PFSK-1 (cell line): ENCODE results near the gene NAP1L1.

ENCODE experiments used
- FOXP2 ChIP-seq: optimal IDR thresholded peaks from 2 replicates; pipeline ENCODE3; 2011; ENCODE audit warnings: borderline replicate concordance, control low read depth, inconsistent platforms; ENCODE audit not compliant: insufficient read depth; ENCODE audit errors: extremely low read length, extremely low read depth
- POLR2AphosphoS5 ChIP-seq: IDR thresholded peaks from 2 replicates; pipeline ENCODE4 v1.6.1; 2012; ENCODE audit warnings: low read depth, mild to moderate bottlenecking, control low read depth, low read length, moderate library complexity
- REST ChIP-seq, 2 experiments: IDR thresholded peaks; 2 replicates each; pipeline versions ENCODE4 v1.6.1 to v1.8.0; 2011 to 2012; ENCODE audit warnings: low read depth in 2 of 2, low read length in 2 of 2, control low read depth in 1 of 2, inconsistent platforms in 1 of 2, mild to moderate bottlenecking in 1 of 2, moderate library complexity in 1 of 2; ENCODE audit not compliant: insufficient read depth in 1 of 2
- SIN3A ChIP-seq: IDR thresholded peaks from 2 replicates; pipeline ENCODE4 v1.6.1; 2012; ENCODE audit warnings: mild to moderate bottlenecking, low read length, moderate library complexity, borderline replicate concordance; ENCODE audit not compliant: insufficient read depth
- TAF1 ChIP-seq: IDR thresholded peaks from 2 replicates; pipeline ENCODE4 v1.6.1; 2012; ENCODE audit warnings: low read length, control low read depth, borderline replicate concordance; ENCODE audit not compliant: insufficient read depth

Gene NAP1L1

GRCh38 chr12:76020731-76021672, 63.5 kb downstream of the NAP1L1 start:
- no peak for TF ChIP-seq TAF1
- no peak for TF ChIP-seq POLR2AphosphoS5
- no peak for TF ChIP-seq SIN3A
- no peak for TF ChIP-seq FOXP2
- TF ChIP-seq REST (IDR thresholded peaks at IDR 0.05; ENCODE audit: insufficient read depth in 1 of 2, low read depth in 2 of 2, low read length in 2 of 2), result no peak

GRCh38 chr12:76020281-76020680, 64.2 kb downstream of the NAP1L1 start:
- no peak for TF ChIP-seq REST (IDR thresholded peaks at IDR 0.05; ENCODE audit: insufficient read depth in 1 of 2, low read depth in 2 of 2, low read length in 2 of 2)
- no peak for TF ChIP-seq POLR2AphosphoS5
- no peak for TF ChIP-seq SIN3A
- no peak for TF ChIP-seq TAF1
- no peak for TF ChIP-seq FOXP2

GRCh38 chr12:76018672-76019071, 65.8 kb downstream of the NAP1L1 start:
- TF ChIP-seq TAF1 (no peak), SIN3A (no peak), REST (IDR thresholded peaks at IDR 0.05; ENCODE audit: insufficient read depth in 1 of 2, low read depth in 2 of 2, low read length in 2 of 2) (no peak), POLR2AphosphoS5 (no peak), FOXP2 (no peak)

GRCh38 chr12:76018111-76018510, 66.4 kb downstream of the NAP1L1 start:
- TF ChIP-seq TAF1, result no peak

GRCh38 chr12:76014007-76014406, 70.5 kb downstream of the NAP1L1 start:
- TF ChIP-seq SIN3A (no peak), REST (IDR thresholded peaks at IDR 0.05; ENCODE audit: insufficient read depth in 1 of 2, low read depth in 2 of 2, low read length in 2 of 2) (no peak), FOXP2 (no peak), TAF1 (no peak), POLR2AphosphoS5 (no peak)
